Fibroblast of lung (primary cell): ENCODE measurements around the gene CCT5. TPM values are rescaled to one million over a fixed set of nuclear protein-coding genes. Genes with fewer than 3 reads are reported as not detected.

Experiments
- DNase-seq, 2 donors: peaks; one replicate each; pipeline versions ENCODE4 v3.0.0 to v3.0.0-alpha.2; 2010; ENCODE audit warnings: low read depth in 2 of 2
- H2AFZ ChIP-seq: 2 replicates; pipeline ENCODE4 v1.5.1; 2012; ENCODE audit warnings: low read length, control low read depth, inconsistent platforms
- H3K27ac ChIP-seq: 2 replicates; pipeline ENCODE4 v1.5.1; 2011; ENCODE audit warnings: low read length, control low read depth; ENCODE audit not compliant: insufficient read depth
- H3K27me3 ChIP-seq: 2 replicates; pipeline ENCODE4 v1.5.1; 2011; ENCODE audit warnings: mild to moderate bottlenecking, low read length; ENCODE audit not compliant: control insufficient read depth, insufficient read depth
- H3K36me3 ChIP-seq: 2 replicates; pipeline ENCODE4 v1.5.1; 2011; ENCODE audit warnings: low read length; ENCODE audit not compliant: control insufficient read depth, insufficient read depth
- H3K4me1 ChIP-seq: 2 replicates; pipeline ENCODE4 v1.5.1; 2011; ENCODE audit warnings: low read length; ENCODE audit not compliant: control insufficient read depth, insufficient read depth; ENCODE audit errors: extremely low read depth
- H3K4me2 ChIP-seq: 2 replicates; pipeline ENCODE4 v1.5.1; 2011; ENCODE audit warnings: low read length, control low read depth; ENCODE audit not compliant: insufficient read depth; ENCODE audit errors: extremely low read depth
- H3K4me3 ChIP-seq, 4 experiments: fragments of 200-600 bp in 1 of 4; sonication (generic) in 1 of 4; replicated peaks in 1 of 4; 2 replicates each; pipeline ENCODE4 v1.5.1; 2011 to 2016; ENCODE audit warnings: low read length in 4 of 4, low read depth in 3 of 4, mild to moderate bottlenecking in 3 of 4, control low read depth in 2 of 4, inconsistent platforms in 1 of 4, mixed read lengths in 1 of 4; ENCODE audit not compliant: insufficient read depth in 1 of 4; ENCODE audit errors: control extremely low read depth in 1 of 4
- H3K79me2 ChIP-seq: 2 replicates; pipeline ENCODE4 v1.5.1; 2012; ENCODE audit warnings: mild to moderate bottlenecking, low read length, inconsistent platforms; ENCODE audit not compliant: control insufficient read depth, insufficient read depth
- H3K9ac ChIP-seq: 2 replicates; pipeline ENCODE4 v1.5.1; 2011; ENCODE audit warnings: mild to moderate bottlenecking, low read length, control low read depth; ENCODE audit not compliant: insufficient read depth
- H3K9me3 ChIP-seq: 2 replicates; pipeline ENCODE4 v1.5.1; 2012; ENCODE audit warnings: low read depth, low read length; ENCODE audit not compliant: control insufficient read depth, insufficient read depth
- H4K20me1 ChIP-seq: 2 replicates; pipeline ENCODE4 v1.5.1; 2011; ENCODE audit warnings: low read length; ENCODE audit not compliant: control insufficient read depth, insufficient read depth; ENCODE audit errors: extremely low read depth
- CTCF ChIP-seq, 2 donors: IDR thresholded peaks in 1 of 2; conservative IDR thresholded peaks in 1 of 2; 1 replicate in 1 of 2; 2 replicates in 1 of 2; pipeline ENCODE4 v1.5.1; 2011 to 2012; ENCODE audit warnings: low read length in 2 of 2, control low read depth in 1 of 2, inconsistent platforms in 1 of 2, low read depth in 1 of 2, mild to moderate bottlenecking in 1 of 2
- EZH2 ChIP-seq: IDR thresholded peaks from 2 replicates; pipeline ENCODE4 v1.5.1; 2012; ENCODE audit warnings: low read length, control low read depth, mild to moderate bottlenecking; ENCODE audit errors: missing control alignments
- polyA plus RNA-seq, 2 donors: library from polyadenylated mRNA; depleted of rRNA in 1 of 2; stranded (reverse) in 1 of 2; unstranded in 1 of 2; fragments of >200 nt; gene quantifications; 2 replicates each; pipeline ENCODE4 v1.2.1, GENCODE V29; 2011 to 2012; ENCODE audit warnings: missing spikeins in 1 of 2
- total RNA-seq: library from RNA; depleted of rRNA; stranded (reverse); fragments of >200 nt; gene quantifications from 2 replicates; pipeline ENCODE4 v1.2.1, GENCODE V29; 2014

The CCT5 gene
- total and polyA plus RNA-seq, 2 donors (not counting 1 experiment from before 2014, with no cell fraction given), result 341 to 406 TPM

DNA sequence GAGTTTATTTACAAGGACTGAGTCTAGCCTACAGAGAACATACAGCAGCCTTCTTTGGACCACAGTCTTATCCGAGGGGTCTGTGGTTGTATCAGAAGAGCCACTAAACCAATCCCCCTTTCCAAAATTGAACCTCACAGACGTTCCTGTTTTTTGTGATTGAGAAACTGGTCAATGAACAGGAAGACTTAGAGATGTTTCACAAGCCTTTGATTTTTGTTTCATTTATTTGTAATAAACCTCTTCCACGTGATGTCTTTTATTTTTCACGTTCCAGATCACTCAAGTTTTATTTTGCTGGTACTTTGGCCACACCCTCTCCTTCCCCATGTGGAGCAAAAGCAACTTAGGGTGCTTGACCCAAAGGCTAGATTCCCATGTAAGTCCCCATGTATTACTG, 16.1 kb downstream of the CCT5 start:
- Histone ChIP-seq H2AFZ (no peak overlapping the region), H3K4me1 (peaks cover 4% of the 10 kb centered on the region), H3K36me3 (peaks cover 23% of the 10 kb centered on the region), H3K27ac (no peak overlapping the region), H4K20me1 (no peaks in the 10 kb centered on the region), H3K9me3 (no peaks in the 10 kb centered on the region), H3K4me3 (no peak overlapping the region), H3K27me3 (no peaks in the 10 kb centered on the region), H3K79me2 (no peaks in the 10 kb centered on the region), H3K9ac (no peak overlapping the region), H3K4me2 (no peak overlapping the region)
- no peak for TF ChIP-seq EZH2
- no peak for TF ChIP-seq CTCF (conservative IDR thresholded peaks at IDR 0.05 in 1 of 2, IDR thresholded peaks at IDR 0.05 in 1 of 2; ENCODE audit: low read depth in 1 of 2, low read length in 2 of 2)
- DNase-seq, result no peak

DNA sequence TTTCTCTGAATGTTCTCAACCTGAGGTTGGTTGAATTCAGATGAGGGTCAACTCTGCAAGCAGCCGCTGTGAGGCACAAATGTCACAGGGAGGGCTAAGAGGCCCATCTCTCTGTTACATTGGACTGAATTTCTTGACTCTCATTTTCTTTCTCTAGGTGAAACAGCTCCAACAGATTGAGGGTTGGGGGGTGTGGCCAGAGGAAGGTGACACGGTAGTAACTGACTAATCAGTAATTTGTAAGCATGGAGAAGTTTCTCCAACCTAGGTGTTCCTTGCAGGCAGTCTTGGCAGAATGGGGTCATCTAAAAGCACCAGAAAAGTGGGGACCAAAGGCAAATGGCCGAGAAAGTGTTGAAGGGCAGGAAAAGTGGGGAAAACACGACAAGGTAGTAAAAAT, 16.8 kb downstream of the CCT5 start:
- peaks cover 20% of the 10 kb centered on the region for H3K36me3 ChIP-seq
- no peak overlapping the region for H2AFZ ChIP-seq
- H3K4me2 ChIP-seq, result no peak overlapping the region
- no peaks in the 10 kb centered on the region for H4K20me1 ChIP-seq
- H3K4me3 ChIP-seq, result no peak overlapping the region
- no peaks in the 10 kb centered on the region for H3K79me2 ChIP-seq
- no peaks in the 10 kb centered on the region for H3K27me3 ChIP-seq
- no peaks in the 10 kb centered on the region for H3K9me3 ChIP-seq
- no peak for DNase-seq
- H3K4me1 ChIP-seq, result peaks cover 4% of the 10 kb centered on the region
- TF ChIP-seq CTCF (conservative IDR thresholded peaks at IDR 0.05 in 1 of 2, IDR thresholded peaks at IDR 0.05 in 1 of 2; ENCODE audit: low read depth in 1 of 2, low read length in 2 of 2), result no peak
- no peak for TF ChIP-seq EZH2
- H3K9ac ChIP-seq, result no peak overlapping the region
- H3K27ac ChIP-seq, result peak overlapping the region; percentile 26

DNA sequence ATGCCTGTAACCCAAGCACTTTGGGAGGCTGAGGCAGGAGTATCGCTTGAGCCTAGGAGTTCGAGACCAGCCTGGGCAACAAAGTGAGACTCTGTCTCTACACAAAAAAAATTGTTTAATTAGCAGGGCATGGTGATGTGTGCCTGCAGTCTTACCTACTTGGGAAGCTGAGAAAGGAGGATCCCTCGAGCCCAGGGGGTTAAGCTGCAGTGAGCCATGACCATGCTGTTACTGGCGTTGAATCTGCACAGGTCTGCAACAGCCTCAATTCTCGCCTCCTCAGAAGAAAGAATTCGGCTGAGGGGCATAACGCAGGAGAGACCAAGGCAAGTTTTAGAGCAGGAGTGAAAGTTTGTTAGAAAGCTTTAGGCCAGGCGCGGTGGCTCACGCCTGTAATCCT, 18.0 kb downstream of the CCT5 start:
- peaks cover 13% of the 10 kb centered on the region for H3K36me3 ChIP-seq
- no peak for TF ChIP-seq CTCF (conservative IDR thresholded peaks at IDR 0.05 in 1 of 2, IDR thresholded peaks at IDR 0.05 in 1 of 2; ENCODE audit: low read depth in 1 of 2, low read length in 2 of 2)
- TF ChIP-seq EZH2, result no peak
- no peaks in the 10 kb centered on the region for H3K79me2 ChIP-seq
- H3K4me2 ChIP-seq, result no peak overlapping the region
- H3K4me3 ChIP-seq, result no peak overlapping the region
- no peak overlapping the region for H2AFZ ChIP-seq
- no peaks in the 10 kb centered on the region for H3K27me3 ChIP-seq
- no peak for DNase-seq
- peaks cover 4% of the 10 kb centered on the region for H3K4me1 ChIP-seq
- H3K27ac ChIP-seq, result no peak overlapping the region
- no peak overlapping the region for H3K9ac ChIP-seq
- H4K20me1 ChIP-seq, result no peaks in the 10 kb centered on the region
- H3K9me3 ChIP-seq, result no peaks in the 10 kb centered on the region
